SW480 (cell line): Measurements from ENCODE around the gene RNF126.
"Not testable (repeated sequence)": the region's sequence is repeated elsewhere in the genome, so short reads cannot be mapped to it uniquely, and the experiment has no call there.

Source experiments
- DNase-seq: peaks from one replicate; pipeline ENCODE4 v3.0.0-alpha.2; 2016; ENCODE audit warnings: low spot score

RNF126 gene

DNA sequence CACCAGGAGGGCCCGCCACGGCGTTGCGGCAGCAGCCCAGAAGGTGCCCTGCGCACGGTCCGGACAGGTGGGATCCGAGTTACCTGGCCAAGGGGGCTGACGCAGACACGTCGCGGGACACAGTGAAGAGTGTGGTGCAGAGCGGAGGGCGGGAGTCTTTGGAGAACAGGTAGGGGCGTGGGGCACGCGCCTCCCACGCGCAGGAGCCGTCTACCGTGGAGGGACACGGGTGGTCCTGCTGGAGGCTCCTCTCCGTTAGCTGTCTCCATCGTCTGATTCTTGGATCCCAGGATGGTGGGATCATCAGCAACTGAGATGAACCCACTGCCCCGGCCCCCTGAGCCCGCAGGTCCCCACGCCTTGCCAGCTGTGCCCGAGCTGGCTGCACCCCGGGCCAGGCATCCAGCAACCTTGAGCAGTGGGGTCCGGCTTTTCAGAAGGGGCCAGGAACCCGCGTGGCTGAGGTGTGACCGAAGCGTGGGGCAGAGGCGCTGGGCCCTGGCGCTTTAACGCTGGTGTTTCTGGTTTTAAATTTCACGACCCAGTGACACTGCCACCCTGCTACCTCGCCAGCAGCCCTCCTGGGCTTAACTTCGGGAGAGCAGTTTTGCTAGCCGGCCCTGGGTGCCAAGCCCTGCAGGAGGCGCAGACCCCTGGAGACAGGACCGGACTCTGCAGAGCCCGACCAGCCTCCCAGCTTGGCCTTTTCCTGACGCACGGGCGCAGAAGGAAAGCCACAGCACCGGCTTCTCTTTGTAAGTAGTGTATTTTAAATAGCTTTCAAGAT lies 16.0 kb downstream of the RNF126 start:
- no peak for DNase-seq

DNA sequence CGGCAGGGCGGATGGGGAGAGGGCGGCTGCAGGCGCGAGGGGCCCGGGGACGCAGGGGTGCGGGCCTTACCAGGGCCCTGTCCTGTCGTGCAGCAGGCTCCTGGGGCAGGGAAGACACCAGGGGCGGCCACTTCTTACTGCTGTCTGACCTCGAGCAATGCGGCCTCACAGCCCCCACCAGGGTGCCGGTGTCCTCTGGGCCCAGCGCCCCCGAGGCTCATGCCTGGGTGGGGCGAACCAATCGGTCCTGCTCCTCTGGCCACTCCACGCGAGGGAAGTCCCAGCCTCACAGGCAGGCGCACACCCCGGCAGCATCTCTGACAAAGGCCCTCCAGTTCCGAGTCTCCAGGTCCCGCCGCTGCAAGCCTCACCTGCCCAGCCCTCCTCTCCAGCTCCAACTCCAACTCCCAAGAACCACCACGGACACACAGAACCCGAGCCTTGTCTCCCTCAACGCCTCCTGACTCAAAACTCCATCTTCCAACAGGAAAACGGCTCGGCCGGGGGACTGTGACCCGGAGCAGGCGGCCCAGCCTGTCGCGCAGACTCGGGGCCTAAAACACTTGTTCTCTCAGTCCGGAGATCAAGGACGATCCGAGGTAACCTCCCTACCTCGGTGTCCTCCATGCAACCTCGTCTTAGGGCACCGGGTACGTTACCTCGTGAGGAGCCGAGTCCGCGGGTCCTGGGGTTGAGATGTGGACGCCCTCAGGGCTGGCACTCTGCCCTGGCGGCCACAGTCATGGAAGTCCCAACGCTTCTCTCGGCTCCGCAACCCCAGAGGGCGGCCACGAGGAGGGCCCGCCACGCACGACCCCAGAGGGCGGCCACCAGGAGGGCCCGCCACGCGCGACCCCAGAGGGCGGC lies 16.9 kb downstream of the RNF126 start:
- DNase-seq, result no peak

DNA sequence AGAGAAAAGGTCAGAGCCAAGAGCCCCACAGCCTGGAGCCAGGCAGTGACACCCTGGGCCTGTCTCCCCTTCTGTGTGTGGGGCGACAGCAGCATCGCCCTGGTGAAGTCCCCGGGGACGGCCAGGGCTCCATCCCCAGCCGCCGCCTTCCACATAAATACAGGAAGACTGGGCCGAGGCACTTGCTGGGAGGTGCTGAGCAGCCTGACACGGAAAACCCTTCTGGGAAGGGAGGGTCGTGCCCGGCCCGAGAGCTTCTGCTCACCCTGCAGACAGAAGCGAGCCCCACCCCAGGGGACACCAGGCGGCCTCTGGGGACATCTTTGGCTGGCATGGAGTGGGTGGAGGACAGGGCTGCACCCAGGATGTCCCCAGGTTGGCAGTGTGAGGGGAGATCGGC lies 18.2 kb downstream of the RNF126 start:
- no peak for DNase-seq

DNA sequence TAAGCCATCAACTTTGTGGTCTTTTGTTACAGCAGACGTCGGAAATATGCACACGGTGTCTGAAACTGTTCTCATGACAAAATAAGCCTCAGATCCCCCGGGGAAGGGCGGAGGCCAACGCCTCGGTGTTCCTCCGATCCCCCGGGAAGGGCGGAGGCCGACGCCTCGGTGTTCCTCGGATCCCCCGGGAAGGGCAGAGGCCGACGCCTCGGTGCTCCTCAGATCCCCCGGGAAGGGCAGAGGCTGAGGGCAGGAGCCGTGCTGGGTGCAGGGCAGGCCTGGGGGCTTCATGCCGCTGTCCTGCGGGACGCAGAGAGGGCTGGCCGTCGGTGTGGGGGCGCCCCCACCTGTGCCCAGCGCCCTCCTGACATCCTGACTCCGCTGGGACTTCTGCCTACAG lies 18.7 kb downstream of the RNF126 start:
- DNase-seq, result no peak

DNA sequence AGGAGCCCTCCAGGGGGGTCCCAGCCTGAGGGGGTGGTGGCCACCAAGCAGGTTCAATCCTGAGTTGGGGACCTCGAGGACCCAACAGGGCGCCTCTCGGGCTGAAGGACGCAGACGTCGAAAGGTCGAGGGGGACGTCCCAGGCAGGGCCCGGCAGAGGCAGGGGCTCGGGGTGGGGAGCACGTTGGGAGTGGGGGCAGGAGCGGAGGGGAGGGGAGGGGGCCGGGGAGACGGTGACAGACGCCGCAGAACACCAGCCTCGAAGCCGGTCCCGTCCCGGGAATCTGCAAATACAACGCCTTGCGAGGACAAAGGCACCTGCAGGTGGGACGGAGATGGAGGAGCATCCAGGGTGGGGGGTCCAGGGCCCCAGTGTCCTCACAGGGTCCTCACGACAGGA lies 19.3 kb downstream of the RNF126 start:
- DNase-seq, result no peak

DNA sequence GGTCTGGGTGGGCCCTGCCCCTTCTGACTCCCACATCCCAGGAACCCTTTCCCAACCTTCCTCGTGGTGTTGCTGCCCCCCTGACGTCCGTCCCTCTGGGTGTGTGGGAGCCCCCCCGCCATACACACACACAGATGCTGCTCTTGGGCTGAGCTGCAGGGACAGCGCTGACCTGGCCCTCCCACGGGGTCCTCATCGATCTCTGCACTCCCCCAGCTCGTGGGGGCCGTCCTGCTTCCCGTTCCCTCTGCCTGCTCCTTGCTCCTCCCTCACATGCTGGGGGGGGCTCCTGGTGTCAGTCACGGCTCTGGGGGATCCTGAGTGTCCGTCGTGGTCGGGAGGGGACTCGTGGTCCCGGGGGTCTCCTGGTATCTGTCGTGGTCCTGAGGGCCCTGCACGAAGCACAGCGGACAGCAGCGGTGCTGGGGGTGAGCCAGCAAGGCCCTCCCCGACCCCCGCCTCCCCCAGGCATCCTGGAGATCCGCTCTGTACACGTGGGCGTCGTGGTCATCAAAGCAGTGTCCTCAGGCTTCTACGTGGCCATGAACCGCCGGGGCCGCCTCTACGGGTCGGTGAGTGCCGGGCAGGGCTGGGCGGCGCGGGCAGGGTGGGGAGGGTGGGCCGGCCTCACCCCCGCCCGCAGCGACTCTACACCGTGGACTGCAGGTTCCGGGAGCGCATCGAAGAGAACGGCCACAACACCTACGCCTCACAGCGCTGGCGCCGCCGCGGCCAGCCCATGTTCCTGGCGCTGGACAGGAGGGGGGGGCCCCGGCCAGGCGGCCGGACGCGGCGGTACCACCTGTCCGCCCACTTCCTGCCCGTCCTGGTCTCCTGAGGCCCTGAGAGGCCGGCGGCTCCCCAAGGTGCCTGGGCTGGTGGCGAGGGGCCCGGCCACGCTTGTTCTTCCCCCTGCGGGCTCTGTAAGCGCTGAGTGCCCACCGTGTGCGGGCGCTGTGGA lies 20.0 kb downstream of the RNF126 start:
- DNase-seq, result no peak

DNA sequence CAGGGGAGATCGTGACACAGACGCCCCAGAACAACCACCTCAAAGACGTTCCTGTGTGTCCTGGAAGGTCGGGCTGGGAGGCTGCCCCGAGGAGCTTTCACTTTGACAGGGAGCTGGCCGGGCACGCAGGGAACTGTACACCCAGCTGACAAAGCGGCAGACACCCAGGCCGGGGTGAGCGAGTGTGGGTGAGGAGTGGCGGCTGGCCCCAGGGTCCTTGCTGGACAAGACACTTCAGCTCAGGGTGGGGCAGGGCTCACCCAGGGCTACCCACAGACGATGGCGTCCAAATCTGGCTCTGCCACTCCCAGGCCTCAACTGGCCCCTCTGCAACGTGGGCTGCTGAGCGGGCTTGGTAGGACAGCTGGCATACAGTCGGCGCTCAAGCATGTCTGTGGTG lies 21.3 kb downstream of the RNF126 start:
- DNase-seq, result no peak

DNA sequence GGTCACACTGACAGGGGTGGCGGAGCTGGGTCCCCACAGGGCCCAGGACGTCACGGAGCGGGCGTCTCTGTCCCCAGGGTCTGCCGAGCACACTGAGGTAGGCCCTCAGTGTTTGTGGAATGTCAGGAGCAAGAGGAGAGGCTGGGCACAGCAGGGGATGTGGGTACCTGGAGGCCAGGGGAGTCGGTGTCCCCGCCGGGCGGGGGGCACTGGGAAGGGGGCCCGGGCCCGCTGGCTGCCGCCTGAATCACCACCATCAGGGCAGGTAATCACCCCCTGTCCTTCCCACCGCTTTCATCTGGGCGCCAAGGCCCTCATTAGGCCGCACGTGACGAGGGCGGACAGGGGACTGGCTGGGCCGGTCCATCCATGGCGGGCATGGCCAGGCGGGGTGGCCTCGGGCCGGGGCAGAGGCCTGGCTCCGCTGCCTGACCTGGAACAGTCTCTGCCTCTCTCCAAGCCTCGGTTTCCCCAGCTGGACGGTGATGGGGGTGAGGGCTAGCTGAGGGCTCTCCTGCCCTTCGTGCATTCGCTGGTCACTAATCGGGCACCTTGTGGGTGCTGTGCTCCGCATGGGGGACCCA lies 22.3 kb downstream of the RNF126 start:
- no peak for DNase-seq

DNA sequence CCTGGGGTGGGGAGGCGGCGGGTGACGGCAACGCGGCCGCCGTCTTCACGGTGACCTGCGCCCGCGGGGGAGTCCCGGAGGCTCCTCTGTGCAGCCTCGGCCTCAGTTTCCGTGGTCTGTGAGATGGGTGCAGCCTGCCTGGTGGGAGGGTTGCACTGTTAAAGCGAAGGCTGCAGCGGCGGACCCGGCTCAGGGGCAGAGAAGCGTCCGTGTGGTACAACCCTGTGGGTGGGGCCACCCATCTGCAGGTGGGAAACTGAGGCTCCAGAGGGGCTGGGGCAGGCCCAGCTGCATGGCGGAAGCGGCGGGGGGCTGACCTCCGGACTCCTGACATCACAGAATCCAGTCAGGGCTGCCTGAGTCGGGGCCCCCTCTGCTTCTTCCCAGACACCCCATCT lies 22.9 kb downstream of the RNF126 start:
- DNase-seq, result no peak

DNA sequence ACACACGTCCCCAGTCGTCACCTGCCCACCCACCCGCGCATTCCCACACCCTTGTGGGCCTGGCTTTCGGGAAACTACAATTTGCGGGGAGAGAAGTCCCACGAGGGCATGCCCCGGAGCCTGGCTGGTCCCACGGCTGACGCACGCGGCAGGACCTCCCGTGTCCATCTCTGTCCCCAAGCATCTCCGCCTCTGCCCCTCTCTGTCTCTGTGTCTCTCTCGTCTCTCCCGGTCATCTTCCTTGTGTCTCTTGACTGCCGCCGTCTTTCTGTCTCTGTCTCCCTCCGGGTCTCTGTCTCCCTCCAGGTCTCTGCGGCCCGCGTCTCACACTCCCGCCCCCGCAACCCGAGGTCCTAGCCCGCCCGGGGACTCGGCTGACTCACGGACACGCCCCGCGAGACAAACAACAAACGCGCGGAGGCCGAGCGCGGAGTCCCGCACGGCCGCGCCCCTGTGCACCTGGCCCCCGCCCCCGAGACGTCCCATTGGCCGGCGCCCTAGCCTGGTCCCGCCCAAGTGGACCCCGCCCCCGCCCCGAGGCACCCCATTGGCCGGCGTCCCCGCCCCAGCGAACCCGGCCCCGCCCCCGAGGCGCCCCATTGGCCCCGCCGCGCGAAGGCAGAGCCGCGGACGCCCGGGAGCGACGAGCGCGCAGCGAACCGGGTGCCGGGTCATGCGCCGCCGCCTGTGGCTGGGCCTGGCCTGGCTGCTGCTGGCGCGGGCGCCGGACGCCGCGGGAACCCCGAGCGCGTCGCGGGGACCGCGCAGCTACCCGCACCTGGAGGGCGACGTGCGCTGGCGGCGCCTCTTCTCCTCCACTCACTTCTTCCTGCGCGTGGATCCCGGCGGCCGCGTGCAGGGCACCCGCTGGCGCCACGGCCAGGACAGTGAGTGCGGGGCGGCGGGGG lies 23.5 kb downstream of the RNF126 start, which contains the start of gene FGF22:
TSS of gene FGF22 (plus strand) at position 627 of the 908 bp plus-strand sequence. CDS start at position 674, 47 bp downstream.
- DNase-seq, result peak; percentile 67

DNA sequence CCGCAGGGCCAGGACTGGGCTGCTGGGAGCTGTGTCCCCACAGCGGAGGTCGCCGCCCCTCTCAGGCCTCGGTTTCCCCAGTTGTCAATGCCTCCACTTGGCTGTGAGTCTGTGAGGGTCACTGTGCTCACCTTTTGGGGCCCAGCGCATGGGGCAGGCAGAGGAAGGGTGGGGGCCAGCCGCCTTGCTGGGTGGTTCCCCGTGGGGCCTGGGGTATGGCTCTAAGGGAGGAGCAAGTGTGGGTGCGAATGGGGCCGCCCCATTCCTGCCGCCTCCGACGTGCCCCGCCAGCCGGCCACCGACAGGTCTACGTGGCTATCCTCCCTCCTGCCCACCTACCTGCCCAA lies 24.1 kb downstream of the RNF126 start:
- DNase-seq, result no peak

DNA sequence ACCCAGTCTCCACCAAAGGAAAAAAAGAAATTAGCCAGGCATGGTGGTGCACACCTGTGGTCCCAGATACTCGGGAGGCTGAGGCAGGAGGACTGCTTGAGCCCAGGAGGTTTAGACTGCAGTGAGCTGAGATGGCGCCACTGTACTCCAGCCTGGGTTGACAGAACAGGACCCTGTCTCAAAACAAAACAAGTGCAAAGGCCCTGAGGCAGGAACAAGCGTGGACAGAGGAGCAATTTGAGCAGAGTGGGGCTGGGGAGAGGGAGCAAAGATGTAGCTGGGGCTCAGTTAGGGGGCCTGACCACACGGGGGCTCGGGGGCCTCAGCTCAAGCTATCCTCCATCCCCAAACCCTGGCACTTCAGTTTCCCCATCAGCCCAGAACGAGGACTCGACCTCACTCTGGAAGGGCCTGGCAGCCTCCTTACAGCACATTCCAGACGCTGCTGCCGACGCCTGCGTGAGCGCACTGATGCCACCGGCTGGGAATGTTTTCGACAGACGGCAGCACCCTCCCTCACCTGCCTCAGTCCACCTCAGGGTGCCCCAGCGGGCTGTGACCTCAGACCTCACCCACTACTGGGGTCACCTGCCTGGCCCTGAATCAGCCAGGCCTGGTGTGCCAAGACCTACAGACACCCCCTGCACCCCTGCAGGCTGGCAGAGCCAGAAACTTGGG lies 27.9 kb downstream of the RNF126 start:
- no peak for DNase-seq

DNA sequence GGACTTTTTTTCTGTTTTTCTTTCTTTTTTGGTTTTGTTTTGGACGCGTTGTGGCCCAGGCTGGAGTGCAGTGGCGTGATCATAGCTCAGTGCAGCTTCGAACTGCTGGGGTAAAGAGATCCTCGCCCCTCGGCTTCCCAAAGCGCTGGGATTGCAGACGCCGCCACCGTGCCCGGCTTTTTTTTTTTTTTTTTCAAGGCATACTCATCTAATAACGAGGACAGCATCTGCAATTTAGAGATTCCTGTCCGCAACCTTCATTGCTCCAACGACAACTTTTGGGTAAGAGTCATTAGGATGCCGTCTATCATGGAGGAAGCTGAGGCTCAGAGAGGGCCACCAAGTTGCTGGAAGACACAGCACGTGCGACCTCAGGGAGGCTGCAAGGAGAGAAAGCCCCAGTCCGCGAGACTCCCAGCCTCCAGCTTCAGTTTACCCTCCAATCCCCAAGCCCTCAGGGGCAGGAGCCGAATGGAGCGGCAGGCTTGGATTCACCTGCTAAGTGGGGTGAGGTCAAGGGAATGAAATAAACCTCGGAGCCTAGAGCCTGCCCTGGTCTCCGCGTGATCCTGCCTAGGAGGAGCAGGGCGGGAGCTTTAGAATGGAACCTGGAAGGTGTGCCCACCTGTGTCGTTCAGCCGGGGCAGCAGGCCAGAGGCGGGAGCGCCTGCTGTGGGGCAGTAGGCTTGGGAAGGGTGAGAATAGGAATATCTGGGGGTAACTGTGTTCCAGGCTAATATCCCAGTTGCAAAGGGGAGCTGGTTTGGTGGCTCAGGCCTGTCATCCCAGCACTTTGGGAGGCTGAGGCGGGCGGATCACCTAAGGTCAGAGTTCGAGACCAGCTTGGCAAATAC lies 29.0 kb downstream of the RNF126 start:
- DNase-seq, result no peak

DNA sequence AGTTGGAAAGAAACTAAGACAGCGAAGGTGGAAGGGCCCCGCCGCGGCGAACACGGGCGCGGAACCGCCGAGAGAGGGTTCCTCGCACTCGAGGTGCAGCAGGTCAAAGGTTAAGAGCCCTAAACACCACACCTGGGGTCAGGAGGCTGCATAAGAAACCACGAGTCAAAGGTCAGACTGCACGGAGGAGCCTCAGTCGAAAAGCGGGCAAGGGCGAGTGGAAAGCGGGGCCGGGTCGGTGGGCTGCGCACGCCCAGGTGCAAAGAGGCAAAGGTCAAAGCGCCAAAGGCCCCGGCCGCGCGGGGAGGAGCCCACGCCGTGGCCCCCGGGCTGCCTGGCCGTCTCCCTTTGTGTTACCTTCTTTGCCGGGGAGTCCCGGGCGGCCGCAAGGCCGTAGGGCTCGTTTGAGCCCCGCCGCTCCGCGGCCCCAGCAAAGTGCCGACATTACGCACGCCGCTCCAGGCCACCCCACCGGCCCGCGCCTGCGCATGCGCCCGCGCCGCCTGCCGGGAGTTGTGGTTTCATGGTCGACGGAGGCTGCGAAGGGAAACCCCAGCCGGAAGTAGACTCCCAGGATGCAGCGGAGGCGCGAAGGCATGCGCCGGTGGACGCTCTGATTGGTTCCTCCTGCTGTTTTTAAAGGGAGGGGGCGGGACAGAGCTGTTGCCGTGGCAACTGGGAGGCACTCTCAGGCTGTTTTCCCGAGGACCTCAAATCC lies 29.8 kb downstream of the RNF126 start, which contains the start of gene POLRMT:
TSS of gene POLRMT (minus strand) at position 470 of the 718 bp plus-strand sequence. CDS start at position 445, 25 bp downstream.
- peak; percentile 93 for DNase-seq

DNA sequence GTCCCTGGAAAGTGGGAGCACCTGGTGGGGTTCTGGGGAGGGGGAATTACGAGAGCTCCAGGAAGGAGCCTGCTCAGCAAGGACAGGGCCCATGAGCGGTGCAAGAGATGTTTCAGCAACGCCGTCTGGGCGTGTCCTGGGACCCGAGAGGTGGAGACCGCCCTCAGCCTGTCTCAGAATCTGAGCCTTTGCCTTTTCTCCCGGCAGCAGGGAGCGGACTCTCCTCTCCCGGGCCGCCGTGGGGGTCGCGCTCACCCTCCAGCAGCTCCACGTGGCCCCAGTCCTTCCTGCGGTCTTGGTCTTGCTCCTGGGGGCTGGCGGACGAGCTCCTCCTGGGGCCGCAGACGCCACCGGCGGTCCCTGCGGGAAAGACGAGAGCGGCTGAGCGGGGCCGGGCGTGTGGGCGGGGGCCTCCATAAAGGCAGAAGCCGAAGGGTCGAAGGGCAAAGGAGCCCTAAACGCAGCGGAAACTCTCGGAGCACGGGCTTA lies 30.4 kb downstream of the RNF126 start:
- DNase-seq, result peak; percentile 16

DNA sequence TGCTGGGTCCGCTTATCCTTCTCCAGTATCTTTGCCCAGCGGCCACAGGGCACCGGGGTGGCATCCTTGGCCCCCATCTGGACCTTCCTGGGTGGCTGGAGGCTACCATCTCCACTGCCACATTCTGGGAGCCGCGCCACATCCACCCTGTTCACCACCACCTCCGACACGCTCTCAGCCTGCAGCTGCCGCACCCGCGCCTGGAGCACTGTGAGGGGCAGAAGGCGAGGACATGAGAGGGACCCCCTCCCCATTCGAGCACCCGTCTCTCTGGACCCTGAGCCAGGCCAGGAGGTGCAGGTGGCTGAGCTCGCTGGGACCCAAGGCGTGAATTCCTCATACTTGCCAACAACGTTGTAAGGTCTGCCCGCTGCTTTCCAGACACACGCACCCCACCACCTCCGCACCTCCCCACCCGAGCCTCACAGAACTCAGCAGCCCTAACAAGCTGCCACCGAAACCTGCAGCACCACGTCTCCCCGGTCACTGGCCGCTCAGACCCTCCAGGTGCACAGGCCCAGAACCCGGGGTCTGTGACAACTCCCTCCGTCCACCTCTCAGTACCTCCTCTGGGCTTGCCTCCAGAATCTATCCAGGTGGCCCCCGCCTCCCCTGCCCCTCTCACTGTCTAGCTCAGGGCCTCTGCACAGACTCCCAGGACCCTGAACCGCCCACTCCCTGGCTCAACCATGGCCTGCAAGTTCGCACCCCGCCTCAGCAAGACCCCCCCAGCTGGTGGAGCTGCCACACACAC lies 32.9 kb downstream of the RNF126 start:
- no peak for DNase-seq

DNA sequence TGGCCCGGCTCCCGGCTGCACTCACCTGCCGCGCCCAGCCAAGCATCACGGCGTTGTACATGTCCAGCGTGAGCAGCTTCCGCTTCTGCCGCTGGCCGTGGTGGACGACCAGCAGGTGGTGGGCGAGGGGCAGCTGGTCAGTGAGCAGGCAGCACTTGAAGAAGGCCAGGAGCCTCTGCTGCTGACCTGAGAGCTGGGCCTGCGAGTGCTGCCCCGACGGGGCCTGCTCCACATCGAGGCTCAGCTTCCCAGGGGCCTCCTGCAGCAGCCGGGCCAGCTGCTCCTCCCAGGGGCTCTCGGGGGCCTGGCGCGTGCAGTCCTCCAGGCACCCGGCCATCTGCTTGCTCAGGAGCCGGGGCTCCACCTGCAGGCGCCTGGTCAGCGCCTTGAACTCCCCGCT lies 33.5 kb downstream of the RNF126 start:
- DNase-seq, result not testable (repeated sequence)
